Measurements from ENCODE around the gene IRX2.

The IRX2 gene

GRCh38 chr5:2741956-2742355 is 9.5 kb downstream of the IRX2 start:
- DNase-seq (ENCODE audit: low read depth in 3 of 3), result no peak

GRCh38 chr5:2740876-2741555 is 10.5 kb downstream of the IRX2 start:
- DNase-seq (ENCODE audit: low read depth in 3 of 3), result no peak

DNA sequence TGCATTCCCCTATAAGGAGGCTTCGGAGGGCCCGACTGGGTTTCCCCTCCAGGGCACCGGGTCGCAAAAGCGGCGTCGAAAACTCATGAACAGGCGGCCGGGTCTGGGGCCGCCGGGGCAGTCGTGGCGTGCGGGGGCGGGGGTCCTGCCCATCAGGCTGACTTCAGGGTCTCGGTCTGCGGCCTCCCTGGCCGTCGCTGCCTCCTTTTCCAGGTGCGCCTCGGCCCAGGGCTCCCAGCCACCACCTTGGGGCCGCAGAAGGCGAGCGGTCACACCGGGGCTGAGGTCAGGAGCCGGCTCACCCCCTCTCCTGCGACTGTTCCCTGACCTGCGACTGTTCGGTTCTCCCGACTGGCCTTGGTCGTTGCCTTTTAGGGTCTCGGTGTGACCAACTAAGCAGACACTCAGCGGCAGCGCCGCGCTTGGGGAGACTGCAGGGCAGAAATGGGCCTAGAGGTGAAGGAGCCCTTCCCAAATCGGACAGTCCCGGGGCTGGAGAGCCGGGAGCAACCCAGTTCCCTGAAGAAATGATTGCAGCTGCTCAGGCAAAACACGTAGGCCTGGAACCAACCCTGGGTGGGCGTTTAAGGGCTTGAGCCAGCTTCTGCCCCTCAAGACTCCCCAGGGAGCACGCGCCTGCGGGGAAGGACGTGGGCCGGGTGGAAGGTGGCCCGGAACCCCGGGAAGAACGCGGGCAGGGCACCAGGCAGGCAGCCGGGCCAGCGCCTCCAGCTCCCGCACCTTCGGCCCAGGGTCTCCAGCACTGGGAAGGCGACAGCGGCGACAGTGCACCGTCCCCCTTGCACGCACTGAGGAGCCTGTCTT is 11.2 kb downstream of the IRX2 start:
- DNase-seq (ENCODE audit: low read depth in 3 of 3), result no peak

DNA sequence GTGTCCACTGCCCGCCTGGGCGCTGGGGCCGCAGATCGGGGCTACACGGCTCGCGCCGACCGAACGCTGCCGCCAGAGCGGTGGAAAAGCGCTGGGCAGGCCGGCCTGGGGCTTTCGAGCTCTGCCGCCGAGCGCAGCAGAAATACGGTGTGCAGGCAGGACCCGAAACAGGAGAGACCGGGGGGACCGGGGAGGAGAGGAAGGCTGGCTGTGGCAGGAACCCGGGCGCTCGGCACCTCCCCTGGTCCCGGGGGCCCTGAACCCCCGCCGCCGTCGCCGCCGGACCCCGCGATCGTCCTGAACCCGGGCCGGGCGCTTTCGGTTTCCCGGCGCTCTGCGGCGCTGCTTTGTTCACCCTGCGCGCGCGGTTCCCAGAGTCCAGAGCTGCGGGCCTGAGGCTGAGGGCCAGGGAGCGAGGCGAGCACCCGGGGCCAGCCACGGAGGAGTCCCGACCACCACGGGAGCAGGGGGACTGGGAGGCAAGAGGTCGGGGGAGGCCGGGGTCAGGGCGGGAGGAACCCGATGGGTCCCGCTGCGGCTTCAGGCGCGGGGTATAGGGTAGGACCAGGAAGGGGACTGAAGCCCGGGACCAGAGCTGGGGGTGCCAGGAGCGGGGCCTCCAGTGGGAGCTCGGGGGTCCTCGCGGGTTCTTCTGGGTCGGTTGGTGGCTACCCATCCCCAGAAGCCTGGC is 12.0 kb downstream of the IRX2 start:
- DNase-seq (ENCODE audit: low read depth in 3 of 3), result no peak

- no peak for DNase-seq (ENCODE audit: low read depth in 3 of 3)
Measured at GRCh38 chr5:2738700-2739359, 12.6 kb downstream of the IRX2 start.

- DNase-seq (ENCODE audit: low read depth in 3 of 3), result no peak
Measured at GRCh38 chr5:2738156-2738699, 13.2 kb downstream of the IRX2 start.

DNA sequence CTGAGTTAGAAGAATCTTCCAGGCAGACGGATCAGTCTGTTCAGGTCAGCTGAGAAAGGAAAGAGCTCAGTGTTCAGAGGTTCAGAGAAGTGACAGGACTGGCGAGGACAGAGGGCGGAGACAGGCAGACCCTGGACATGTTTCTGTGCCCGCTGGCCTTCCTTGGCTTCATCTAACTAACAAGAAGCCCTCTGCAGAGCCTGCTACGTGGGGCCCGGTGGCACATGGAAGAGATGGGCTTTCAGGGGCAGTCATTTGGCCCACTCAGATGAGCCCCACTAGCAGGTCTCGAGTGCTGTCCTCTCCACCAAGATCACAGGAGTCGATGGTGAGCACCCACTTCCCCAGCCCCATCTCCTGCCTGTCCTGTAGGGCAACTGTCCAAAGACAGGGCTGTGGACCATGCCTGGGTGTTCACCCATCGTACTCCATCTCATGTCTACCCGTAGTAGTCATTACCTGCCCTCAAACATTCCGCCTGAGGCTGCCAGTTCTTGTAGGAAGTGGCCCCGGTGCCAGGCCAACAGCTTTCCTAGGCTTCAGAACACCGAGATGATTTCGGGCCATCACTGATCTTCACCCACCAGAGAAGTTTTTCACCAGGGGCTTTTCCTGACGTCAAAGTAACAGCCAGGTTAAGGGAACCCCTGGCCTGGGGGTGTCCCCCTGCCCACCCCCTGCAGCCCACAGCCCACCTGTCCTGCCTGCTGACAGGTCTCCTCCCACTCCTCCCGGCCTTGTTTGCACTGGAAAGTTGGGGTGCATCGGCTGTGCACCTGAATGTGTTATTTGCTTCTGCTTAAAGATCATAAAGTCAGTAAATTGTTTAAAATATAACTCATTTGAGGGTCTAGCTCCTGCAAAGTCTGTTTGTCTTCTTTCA is 14.0 kb downstream of the IRX2 start:
- no peak for DNase-seq (ENCODE audit: low read depth in 3 of 3)

DNA sequence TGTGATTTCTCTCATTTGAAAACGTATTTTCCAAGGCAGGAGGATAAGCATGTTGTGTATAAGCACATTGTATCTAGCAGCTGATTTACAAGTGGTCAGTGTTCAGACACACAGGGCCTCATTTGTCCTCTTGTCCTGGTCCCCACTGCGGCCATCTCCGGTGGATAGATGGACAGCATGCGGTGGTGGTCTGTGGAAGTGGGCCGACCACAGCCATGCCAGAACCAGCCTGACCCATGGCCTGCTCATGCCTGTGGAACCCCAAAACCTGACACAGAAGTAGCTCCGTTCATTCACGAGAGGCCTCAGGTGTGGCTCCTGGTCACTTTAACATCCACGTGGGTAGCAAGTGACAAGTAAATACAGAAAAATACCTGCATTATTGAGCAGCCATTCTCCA is 14.6 kb downstream of the IRX2 start:
- DNase-seq (ENCODE audit: low read depth in 3 of 3), result no peak

- DNase-seq (ENCODE audit: low read depth in 3 of 3), result no peak
Measured at GRCh38 chr5:2735996-2736395, 15.5 kb downstream of the IRX2 start.

- no peak for DNase-seq (ENCODE audit: low read depth in 3 of 3)
Measured at GRCh38 chr5:2732850-2733249, 18.6 kb downstream of the IRX2 start.

DNA sequence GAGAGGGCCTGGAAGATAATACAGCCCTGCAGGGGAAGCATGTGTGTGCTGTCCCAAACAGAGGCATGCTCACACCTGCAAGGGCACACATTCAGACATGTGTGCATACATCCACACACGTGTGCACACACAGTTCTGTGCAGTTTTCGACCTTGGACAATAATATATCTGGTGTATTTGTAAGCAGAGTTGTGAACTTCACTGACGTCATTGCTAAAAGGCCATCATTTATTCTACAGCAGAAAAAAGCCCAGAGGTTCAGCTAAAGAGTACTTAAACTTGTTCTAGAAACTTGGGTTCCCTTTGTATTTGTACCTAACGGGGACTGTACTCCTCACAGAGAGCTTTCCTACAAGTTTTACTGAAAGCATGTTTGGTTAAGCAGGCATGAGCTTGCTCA is 19.5 kb downstream of the IRX2 start:
- no peak for DNase-seq (ENCODE audit: low read depth in 3 of 3)

- DNase-seq (ENCODE audit: low read depth in 3 of 3), result no peak
Measured at GRCh38 chr5:2729189-2729588, 22.3 kb downstream of the IRX2 start.

- no peak for DNase-seq (ENCODE audit: low read depth in 3 of 3)
Measured at GRCh38 chr5:2727550-2727949, 23.9 kb downstream of the IRX2 start.

DNA sequence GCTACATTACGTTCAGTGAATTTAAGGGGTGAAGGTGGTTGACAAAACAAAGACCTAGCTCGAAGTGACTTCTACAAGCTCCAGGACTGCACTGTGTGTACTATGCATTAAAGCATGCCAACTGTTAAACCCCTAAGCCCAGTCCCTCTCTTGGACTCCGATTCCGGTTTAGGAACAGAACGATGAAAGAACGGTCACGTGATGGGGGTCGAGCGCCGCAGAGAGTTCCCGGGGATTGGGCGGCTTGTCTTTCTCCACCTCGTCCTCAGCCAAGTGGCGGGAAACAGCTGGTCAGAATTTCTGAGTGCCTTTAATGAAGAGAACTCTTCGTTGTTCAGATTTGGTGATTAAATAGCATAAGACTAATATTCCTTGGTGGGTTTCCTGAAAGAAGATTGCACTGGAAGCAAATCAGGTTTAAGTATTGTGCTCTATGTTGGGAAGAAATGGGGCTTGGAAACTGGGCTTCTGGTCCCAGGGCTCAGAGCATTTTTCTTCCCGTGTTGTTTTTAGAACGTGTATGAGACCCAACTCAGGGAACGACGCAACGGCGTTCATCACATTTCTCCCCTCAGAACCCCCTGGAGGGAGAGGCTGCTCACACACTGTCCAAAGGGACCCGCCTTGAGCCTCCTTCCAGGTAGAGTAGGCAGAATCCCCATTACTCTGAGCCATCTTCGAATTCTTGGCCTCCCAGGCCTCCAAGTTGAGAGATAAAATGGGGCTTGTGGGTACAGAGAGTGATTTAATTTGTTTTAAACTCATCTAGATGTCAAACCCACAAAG is 25.3 kb downstream of the IRX2 start:
- DNase-seq (ENCODE audit: low read depth in 3 of 3), result no peak

DNA sequence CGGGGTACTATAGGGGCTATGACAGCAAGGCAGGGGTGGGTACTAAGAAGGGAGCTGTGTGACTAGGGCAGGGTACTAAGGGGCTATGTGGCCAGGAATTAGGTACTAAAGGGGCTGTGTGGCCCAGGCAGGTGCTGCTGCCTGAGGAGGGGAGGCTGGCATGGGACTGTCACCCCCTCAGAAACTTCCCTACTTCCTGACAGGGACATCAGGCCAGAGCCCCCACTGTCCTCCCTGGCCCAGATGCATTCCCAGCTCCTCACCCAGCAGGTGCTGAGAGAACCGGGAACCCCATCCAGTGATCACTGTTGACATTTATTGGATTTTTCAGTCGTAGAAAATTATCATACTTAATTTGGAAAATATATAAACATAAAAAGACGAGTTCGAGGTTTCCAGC is 26.6 kb downstream of the IRX2 start:
- no peak for DNase-seq (ENCODE audit: low read depth in 3 of 3)

DNA sequence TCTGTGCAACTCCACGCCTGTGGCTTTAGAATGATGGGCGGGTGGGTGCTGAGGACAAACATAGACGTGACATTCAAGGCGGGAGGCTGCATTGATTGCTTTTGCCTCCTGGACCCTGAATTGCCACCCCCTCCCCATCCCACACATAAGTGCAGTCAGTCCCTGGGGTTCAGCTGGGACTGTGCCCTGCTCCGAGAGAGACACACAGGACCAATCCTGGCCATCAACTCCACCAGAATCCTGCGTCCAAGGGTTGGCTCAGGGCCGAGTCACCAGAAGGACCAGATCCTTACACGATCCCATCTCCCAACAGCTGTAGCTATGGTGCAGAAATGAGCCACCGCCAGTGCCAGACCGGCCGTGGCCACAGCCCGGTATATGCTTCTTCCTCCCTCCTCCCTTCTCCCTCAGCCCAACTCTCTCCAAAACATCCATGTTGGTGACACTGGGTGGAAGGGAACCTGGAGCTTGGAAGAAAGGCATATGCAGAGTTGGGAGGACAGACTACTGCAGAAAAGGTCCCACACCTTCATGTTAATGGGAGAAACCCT is 27.4 kb downstream of the IRX2 start:
- no peak for DNase-seq (ENCODE audit: low read depth in 3 of 3)

DNA sequence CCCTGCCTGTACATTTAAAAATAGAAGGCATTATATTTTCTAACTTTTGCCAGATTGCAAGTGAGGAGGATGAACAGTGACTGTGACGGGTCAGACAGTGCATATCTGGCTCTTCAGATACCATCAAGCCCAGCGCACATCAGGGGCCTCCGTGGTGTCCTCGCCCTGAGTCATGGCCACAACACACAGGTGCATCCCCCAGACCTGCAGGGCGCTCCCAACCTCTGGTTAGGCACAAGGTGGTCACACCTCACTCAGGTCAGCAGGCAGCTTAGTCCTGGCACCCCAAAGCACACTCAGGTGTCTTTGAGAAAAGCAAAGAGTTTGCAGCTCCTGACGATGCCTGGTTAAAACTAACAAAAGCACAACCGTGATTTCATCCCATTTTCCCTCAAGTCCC is 28.6 kb downstream of the IRX2 start:
- no peak for DNase-seq (ENCODE audit: low read depth in 3 of 3)

DNA sequence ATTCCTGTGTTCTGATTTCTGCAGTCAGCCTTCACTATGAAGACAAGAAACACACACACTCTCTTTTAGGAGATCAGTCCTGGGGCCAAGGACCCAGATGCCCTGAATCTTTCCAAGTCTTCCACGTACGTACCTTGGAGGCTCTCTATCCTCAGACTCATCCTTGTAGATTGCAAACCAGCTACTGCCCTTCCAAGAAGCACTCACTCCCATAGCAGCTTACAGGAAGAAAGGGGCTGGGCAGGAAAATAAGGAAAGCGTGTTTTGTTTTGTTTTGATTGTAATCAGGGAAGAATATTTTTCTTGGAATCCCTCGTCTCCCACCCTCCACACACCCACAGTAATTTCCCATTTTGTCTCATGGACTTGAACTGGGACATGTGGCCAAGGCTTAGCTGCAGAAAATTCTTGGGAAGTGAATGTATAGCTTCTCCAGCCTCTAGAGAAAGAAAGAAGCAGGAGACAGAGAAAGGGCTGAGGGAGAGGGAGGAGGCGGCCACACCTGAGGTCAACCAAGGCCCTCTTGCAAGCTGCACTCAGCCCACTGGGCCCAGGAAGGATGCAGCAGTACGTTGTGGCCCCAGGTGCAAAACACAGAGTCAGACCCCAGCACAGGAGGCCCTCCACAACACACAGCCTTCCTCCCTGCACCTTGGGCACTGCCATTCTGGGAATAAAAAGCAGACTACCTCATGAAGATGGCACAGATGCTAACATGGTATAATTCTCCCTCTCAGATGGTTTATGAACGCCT is 29.9 kb downstream of the IRX2 start:
- DNase-seq (ENCODE audit: low read depth in 3 of 3), result no peak

GRCh38 chr5:2719332-2719731 is 32.1 kb downstream of the IRX2 start:
- DNase-seq (ENCODE audit: low read depth in 3 of 3), result no peak

Measured in stimulated activated CD4-positive, alpha-beta T cell treated with anti-CD3 and anti-CD28 coated beads, TNF-alpha, amount 100 ng/mL, for 48 hours (primary cell).